ENCODE measurements around the gene SPPL2B. TPM values are rescaled to one million over a fixed set of nuclear protein-coding genes. Genes with fewer than 3 reads are reported as not detected.

SPPL2B gene
- total RNA-seq, 2 donors from 2014 or later, result 52.0 to 55.3 TPM

GRCh38 chr19:2289714-2290435, 38.6 kb upstream of the SPPL2B start:
- peak; percentile 69 to 74 for ATAC-seq (replicated peaks in 1 of 2)
- H3K27me3 Mint-ChIP-seq (ENCODE audit: low read depth), result peaks cover 16% of the 10 kb centered on the region
- H3K27ac Mint-ChIP-seq, result peak overlapping the region; percentile 69
- peak overlapping the region; percentile 89 to 94 for H3K4me3 Mint-ChIP-seq
- peaks cover 15% of the 10 kb centered on the region for H3K4me1 Mint-ChIP-seq (ENCODE audit: low read depth)
- DNase-seq, result peak; percentile 70 to 73
- H3K9me3 Mint-ChIP-seq, result no peaks in the 10 kb centered on the region
- peaks cover 3 to 4% of the 10 kb centered on the region in 2 donors for H3K36me3 Mint-ChIP-seq (ENCODE audit: insufficient read depth in 2 of 2)

GRCh38 chr19:2290441-2291184, 37.9 kb upstream of the SPPL2B start:
- DNase-seq (peak in 1 of 2 donors; percentile 48), ATAC-seq (replicated peaks in 1 of 2) (peak; percentile 9 to 38)
- Mint-ChIP-seq H3K27ac (no peak overlapping the region), H3K4me3 (peak overlapping the region; percentile 80 to 81), H3K36me3 (ENCODE audit: insufficient read depth in 2 of 2) (peaks cover 3 to 4% of the 10 kb centered on the region in 2 donors), H3K27me3 (ENCODE audit: low read depth) (peaks cover 16% of the 10 kb centered on the region), H3K4me1 (ENCODE audit: low read depth) (peaks cover 15% of the 10 kb centered on the region), H3K9me3 (no peaks in the 10 kb centered on the region)

DNA sequence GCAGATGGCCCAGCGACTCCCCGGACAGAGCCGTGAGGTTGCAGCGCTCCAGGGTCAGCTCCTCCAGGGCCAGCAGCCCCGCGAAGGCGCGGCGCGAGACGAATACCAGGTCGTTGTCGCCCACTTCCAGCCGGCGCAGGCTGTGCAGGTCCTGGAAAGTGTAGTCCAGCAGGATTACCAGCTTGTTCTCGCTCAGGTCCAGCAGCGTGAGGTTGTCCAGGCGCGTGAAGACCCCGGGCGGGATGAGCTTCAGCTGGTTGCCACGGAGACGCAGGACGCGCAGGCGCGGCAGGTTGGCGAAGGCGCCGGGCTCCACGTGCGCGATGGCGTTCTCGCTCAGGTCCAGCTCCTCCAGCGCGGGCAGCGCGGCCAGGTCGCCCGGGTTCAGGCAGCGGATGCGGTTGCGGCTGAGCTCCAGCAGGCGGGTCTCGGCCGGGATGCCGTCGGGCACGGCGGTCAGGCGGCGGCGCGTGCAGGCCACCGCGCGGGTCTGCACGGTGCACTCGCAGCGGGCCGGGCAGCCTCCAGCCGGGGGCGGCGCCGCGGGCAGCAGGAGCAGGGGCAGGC, 37.2 kb upstream of the SPPL2B start:
- no peaks in the 10 kb centered on the region for H3K9me3 Mint-ChIP-seq
- H3K27ac Mint-ChIP-seq, result no peak overlapping the region
- H3K36me3 Mint-ChIP-seq (ENCODE audit: insufficient read depth in 2 of 2), result peaks cover 3 to 4% of the 10 kb centered on the region in 2 donors
- peaks cover 16% of the 10 kb centered on the region for H3K27me3 Mint-ChIP-seq (ENCODE audit: low read depth)
- ATAC-seq (replicated peaks in 1 of 2), result no peak
- no peak for DNase-seq
- H3K4me1 Mint-ChIP-seq (ENCODE audit: low read depth), result peaks cover 15% of the 10 kb centered on the region
- H3K4me3 Mint-ChIP-seq, result peak overlapping the region; percentile 80 to 81

- Mint-ChIP-seq H3K27me3 (ENCODE audit: low read depth) (no peaks in the 10 kb centered on the region), H3K4me1 (ENCODE audit: low read depth) (peaks cover 2% of the 10 kb centered on the region), H3K36me3 (ENCODE audit: insufficient read depth in 2 of 2) (peaks cover 0 to 2% of the 10 kb centered on the region in 2 donors), H3K4me3 (no peak overlapping the region), H3K27ac (no peak overlapping the region), H3K9me3 (no peaks in the 10 kb centered on the region)
- no peak for ATAC-seq (replicated peaks in 1 of 2)
- no peak for DNase-seq
These were observed 33.7 kb upstream of the SPPL2B start for GRCh38 chr19:2294687-2295335.

DNA sequence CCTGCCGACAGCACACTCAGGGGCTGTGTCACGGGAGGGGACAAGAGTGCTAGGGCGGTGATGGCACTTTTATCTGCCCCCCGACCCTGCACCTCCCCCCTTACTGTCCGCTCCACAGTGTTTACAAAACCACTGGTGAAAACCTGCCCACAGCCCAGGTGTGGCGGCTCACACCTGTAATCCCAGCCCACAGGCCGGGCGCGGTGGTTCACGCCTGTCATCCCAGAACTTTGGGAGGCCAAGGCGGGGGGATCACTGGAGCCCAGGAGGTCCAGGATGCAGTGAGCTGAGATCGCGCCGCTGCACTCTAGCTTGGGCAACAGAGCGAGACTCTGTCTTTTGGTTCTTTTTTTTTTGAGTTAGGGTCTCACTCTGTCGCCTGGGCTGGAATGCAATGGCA, 32.3 kb upstream of the SPPL2B start:
- Mint-ChIP-seq H3K27me3 (ENCODE audit: low read depth) (peaks cover 1% of the 10 kb centered on the region), H3K36me3 (ENCODE audit: insufficient read depth in 2 of 2) (no peaks in the 10 kb centered on the region), H3K4me1 (ENCODE audit: low read depth) (no peaks in the 10 kb centered on the region), H3K9me3 (no peaks in the 10 kb centered on the region), H3K27ac (no peak overlapping the region), H3K4me3 (no peak overlapping the region)
- no peak for ATAC-seq (replicated peaks in 1 of 2)
- DNase-seq, result no peak

DNA sequence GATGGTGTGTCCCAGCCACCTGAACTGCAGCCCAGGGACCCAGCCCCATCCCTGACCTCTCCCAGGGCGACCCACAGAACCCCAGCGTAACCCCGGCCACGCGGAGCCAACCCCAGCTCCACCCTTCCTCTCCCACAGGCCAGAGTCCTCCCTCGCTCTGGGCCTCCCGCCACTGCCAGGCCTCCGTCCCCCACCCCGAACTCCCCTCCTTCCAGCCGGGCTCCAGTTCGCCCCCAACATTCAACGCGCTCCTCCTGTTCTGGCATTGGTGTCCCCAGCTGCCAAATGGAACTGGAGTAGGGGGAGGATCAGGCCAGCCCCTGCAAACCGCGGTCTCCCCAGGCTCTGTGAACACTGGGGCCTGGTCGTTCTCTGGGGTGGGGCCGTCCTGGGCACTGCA, 28.0 kb upstream of the SPPL2B start:
- Mint-ChIP-seq H3K4me1 (ENCODE audit: low read depth) (peaks cover 7% of the 10 kb centered on the region), H3K27me3 (ENCODE audit: low read depth) (peaks cover 35% of the 10 kb centered on the region), H3K4me3 (no peak overlapping the region), H3K27ac (no peak overlapping the region), H3K36me3 (ENCODE audit: insufficient read depth in 2 of 2) (no peaks in the 10 kb centered on the region), H3K9me3 (no peaks in the 10 kb centered on the region)
- no peak for DNase-seq
- no peak for ATAC-seq (replicated peaks in 1 of 2)

GRCh38 chr19:2302319-2303210, 25.9 kb upstream of the SPPL2B start:
- DNase-seq, result no peak
- H3K9me3 Mint-ChIP-seq, result no peaks in the 10 kb centered on the region
- no peak overlapping the region for H3K27ac Mint-ChIP-seq
- H3K27me3 Mint-ChIP-seq (ENCODE audit: low read depth), result peaks cover 54% of the 10 kb centered on the region
- H3K4me3 Mint-ChIP-seq, result peak overlapping the region in 1 of 2 donors; percentile 29
- H3K4me1 Mint-ChIP-seq (ENCODE audit: low read depth), result peaks cover 7% of the 10 kb centered on the region
- H3K36me3 Mint-ChIP-seq (ENCODE audit: insufficient read depth in 2 of 2), result no peaks in the 10 kb centered on the region
- ATAC-seq (replicated peaks in 1 of 2), result peak; percentile 33 to 35

- no peak overlapping the region for H3K27ac Mint-ChIP-seq
- ATAC-seq (replicated peaks in 1 of 2), result no peak
- DNase-seq, result no peak
- peaks cover 54% of the 10 kb centered on the region for H3K27me3 Mint-ChIP-seq (ENCODE audit: low read depth)
- H3K4me3 Mint-ChIP-seq, result no peak overlapping the region
- no peaks in the 10 kb centered on the region for H3K9me3 Mint-ChIP-seq
- H3K36me3 Mint-ChIP-seq (ENCODE audit: insufficient read depth in 2 of 2), result no peaks in the 10 kb centered on the region
- peaks cover 7% of the 10 kb centered on the region for H3K4me1 Mint-ChIP-seq (ENCODE audit: low read depth)
These were observed 25.2 kb upstream of the SPPL2B start for GRCh38 chr19:2303211-2303798.

DNA sequence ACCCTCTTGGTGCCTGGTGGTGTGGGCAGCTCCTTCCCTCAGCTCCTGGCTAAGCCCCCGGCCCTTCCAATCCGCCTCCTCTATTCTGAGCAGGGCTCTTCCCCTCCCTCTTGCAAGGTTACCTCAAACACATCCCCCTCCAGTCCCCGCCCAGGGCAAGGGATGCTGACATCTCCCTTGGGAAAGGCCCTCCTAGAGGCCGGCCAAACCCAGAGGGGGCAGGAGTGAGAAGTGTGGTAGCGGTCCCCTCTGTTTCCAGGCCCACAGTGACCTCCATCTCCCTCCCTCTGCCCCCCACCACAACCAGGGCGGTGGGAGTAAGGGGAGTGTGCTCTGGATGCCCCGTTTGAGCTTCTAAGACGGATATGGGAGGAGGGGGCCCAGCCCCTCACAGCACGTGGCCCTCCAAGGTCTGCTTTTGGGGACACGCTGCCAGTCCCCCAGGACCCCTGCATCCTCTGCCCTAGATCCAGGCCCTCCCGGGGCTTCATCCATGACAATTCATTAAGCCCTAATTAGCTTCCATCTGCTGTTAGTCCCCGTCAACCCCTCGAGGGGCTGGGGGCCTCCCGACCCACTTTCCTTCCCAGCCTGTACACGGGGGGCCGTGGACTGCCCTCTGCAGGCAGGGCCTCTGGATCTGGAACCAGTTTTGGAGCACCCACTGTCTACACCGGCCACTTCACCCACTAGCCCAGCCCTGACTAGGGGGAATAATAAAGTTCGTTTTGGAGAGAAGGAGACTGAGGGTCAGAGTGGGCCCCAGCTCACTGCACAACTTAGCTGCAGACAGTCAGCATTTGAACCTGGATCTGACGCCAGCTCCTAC, 22.8 kb upstream of the SPPL2B start:
- no peak for DNase-seq
- no peaks in the 10 kb centered on the region for H3K9me3 Mint-ChIP-seq
- ATAC-seq (replicated peaks in 1 of 2), result peak in 1 of 2 donors; percentile 6
- H3K4me3 Mint-ChIP-seq, result no peak overlapping the region
- peaks cover 71% of the 10 kb centered on the region for H3K27me3 Mint-ChIP-seq (ENCODE audit: low read depth)
- peaks cover 7% of the 10 kb centered on the region for H3K4me1 Mint-ChIP-seq (ENCODE audit: low read depth)
- H3K27ac Mint-ChIP-seq, result no peak overlapping the region
- peaks cover 0 to 2% of the 10 kb centered on the region in 2 donors for H3K36me3 Mint-ChIP-seq (ENCODE audit: insufficient read depth in 2 of 2)

- H3K27me3 Mint-ChIP-seq (ENCODE audit: low read depth), result peaks cover 68% of the 10 kb centered on the region
- H3K36me3 Mint-ChIP-seq (ENCODE audit: insufficient read depth in 2 of 2), result peaks cover 0 to 2% of the 10 kb centered on the region in 2 donors
- H3K4me1 Mint-ChIP-seq (ENCODE audit: low read depth), result peaks cover 7% of the 10 kb centered on the region
- no peaks in the 10 kb centered on the region for H3K9me3 Mint-ChIP-seq
- H3K4me3 Mint-ChIP-seq, result peak overlapping the region in 1 of 2 donors; percentile 24
- H3K27ac Mint-ChIP-seq, result no peak overlapping the region
- ATAC-seq (replicated peaks in 1 of 2) (peak in 1 of 2 donors; percentile 14), DNase-seq (no peak)
These were observed 22.1 kb upstream of the SPPL2B start for GRCh38 chr19:2306281-2306806.

DNA sequence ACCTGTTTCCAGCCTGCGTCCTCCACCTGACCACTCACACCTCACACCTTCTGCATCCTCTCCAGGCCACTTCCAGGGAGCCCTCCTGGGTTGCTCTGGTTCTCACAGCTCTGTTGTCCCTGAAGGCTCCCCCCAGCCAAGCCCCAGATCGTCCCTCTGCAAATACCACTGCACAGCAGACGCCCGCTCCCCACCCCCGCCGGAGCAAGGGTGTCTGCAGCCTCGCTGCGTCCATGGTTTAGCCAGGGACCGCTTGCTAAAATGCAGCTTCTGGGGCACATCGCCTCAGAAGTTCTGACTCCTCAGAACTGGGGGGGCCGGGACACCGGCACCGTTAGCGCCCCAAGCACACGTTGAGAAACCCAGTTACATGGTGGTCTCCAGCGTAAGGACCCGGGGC, 21.5 kb upstream of the SPPL2B start:
- DNase-seq, result no peak
- Mint-ChIP-seq H3K9me3 (no peaks in the 10 kb centered on the region), H3K4me1 (ENCODE audit: low read depth) (peaks cover 7% of the 10 kb centered on the region), H3K4me3 (peak overlapping the region in 1 of 2 donors; percentile 4), H3K27me3 (ENCODE audit: low read depth) (peaks cover 64% of the 10 kb centered on the region), H3K27ac (no peak overlapping the region), H3K36me3 (ENCODE audit: insufficient read depth in 2 of 2) (peaks cover 0 to 2% of the 10 kb centered on the region in 2 donors)
- ATAC-seq (replicated peaks in 1 of 2), result no peak
